Testis (tissue), 2 donors: Measurements from ENCODE around the gene SNTN.

Experiments used
- CTCF ChIP-seq, 3 experiments: fragments of 450-650 bp in 2 of 3; fragments of 200-600 bp in 1 of 3; sonication (generic) in 1 of 3; IDR thresholded peaks; one replicate each; pipeline ENCODE4 v1.5.1; 2016 to 2019; ENCODE audit warnings: antibody characterized with exemption in 3 of 3, mild to moderate bottlenecking in 2 of 3, moderate library complexity in 1 of 3
- POLR2A ChIP-seq: fragments of 450-650 bp; IDR thresholded peaks from one replicate; pipeline ENCODE4 v1.6.1; 2017; ENCODE audit warnings: antibody characterized with exemption, mild to moderate bottlenecking, moderate library complexity

DNA sequence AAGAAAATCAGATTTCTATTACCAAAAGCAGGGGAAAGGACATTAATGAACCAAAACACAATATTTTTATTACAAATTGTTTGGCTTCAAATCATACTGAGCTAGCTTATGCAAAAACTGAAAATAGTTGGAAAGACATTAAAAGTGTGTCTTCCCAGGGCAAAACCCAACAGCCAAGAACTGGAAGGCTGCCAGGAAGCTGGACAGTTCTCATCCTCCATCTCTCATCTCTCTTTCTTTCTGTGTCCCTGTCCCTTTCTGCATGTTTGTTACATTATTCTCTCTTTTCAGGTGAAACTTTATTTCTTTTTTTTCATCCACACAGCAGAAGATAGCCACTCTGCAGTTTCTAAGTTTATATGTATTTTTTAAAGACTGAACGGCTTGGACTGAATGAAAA, 41.1 kb upstream of the SNTN start:
- TF ChIP-seq CTCF (IDR thresholded peaks at IDR 0.05) = no peak
- no peak for TF ChIP-seq POLR2A
